Endothelial cell (in vitro differentiated cells): ENCODE data around the gene CLEC3B. TPM values are rescaled to one million over a fixed set of nuclear protein-coding genes. Genes with fewer than 3 reads are reported as not detected.

ENCODE experiments used
- DNase-seq: peaks from one replicate; pipeline ENCODE4 v3.0.0; 2021; ENCODE audit warnings: low spot score
- H3K27ac Mint-ChIP-seq: one replicate; pipeline ENCODE4 v1.8.0; 2021; ENCODE audit warnings: mixed read lengths, inconsistent platforms; ENCODE audit not compliant: unreplicated experiment
- H3K27me3 Mint-ChIP-seq: one replicate; pipeline ENCODE4 v1.8.0; 2021; ENCODE audit warnings: mild to moderate bottlenecking, moderate library complexity, mixed read lengths, inconsistent platforms; ENCODE audit not compliant: unreplicated experiment
- H3K36me3 Mint-ChIP-seq: one replicate; pipeline ENCODE4 v1.8.0; 2021; ENCODE audit warnings: mild to moderate bottlenecking, low read depth, mixed read lengths, inconsistent platforms; ENCODE audit not compliant: unreplicated experiment
- H3K4me1 Mint-ChIP-seq: one replicate; pipeline ENCODE4 v1.8.0; 2021; ENCODE audit warnings: mild to moderate bottlenecking, mixed read lengths, inconsistent platforms; ENCODE audit not compliant: unreplicated experiment
- H3K4me3 Mint-ChIP-seq: one replicate; pipeline ENCODE4 v1.8.0; 2021; ENCODE audit warnings: mild to moderate bottlenecking, mixed read lengths, inconsistent platforms; ENCODE audit not compliant: unreplicated experiment
- H3K9me3 Mint-ChIP-seq: one replicate; pipeline ENCODE4 v1.8.0; 2021; ENCODE audit warnings: mixed read lengths, inconsistent platforms; ENCODE audit not compliant: unreplicated experiment
- total RNA-seq: library from RNA; stranded (reverse); fragmentation: NEBNext Ultra II Directional; extraction: Animal tissue kit (Norgen Biotek cat#: 25700); gene quantifications from one replicate; pipeline ENCODE4 v1.2.1, GENCODE V29; 2021; ENCODE audit not compliant: unreplicated experiment
- TF ChIP-seq, protein P1 (sequence below): fragments of 200-600 bp; sonication (generic); IDR thresholded peaks from one replicate; pipeline ENCODE4 v1.5.0; 2021; ENCODE audit warnings: antibody characterized with exemption; ENCODE audit not compliant: unreplicated experiment

The CLEC3B gene
- total RNA-seq, 1 donor from 2014 or later = 0.41 TPM

GRCh38 chr3:45065373-45065720 lies 39.2 kb downstream of the CLEC3B start:
- Mint-ChIP-seq H3K9me3 (no peaks in the 10 kb centered on the region), H3K27ac (no peak overlapping the region), H3K4me1 (peaks cover 12% of the 10 kb centered on the region), H3K27me3 (peaks cover 2% of the 10 kb centered on the region), H3K4me3 (no peak overlapping the region), H3K36me3 (no peaks in the 10 kb centered on the region)
- TF ChIP-seq, protein P1, sequence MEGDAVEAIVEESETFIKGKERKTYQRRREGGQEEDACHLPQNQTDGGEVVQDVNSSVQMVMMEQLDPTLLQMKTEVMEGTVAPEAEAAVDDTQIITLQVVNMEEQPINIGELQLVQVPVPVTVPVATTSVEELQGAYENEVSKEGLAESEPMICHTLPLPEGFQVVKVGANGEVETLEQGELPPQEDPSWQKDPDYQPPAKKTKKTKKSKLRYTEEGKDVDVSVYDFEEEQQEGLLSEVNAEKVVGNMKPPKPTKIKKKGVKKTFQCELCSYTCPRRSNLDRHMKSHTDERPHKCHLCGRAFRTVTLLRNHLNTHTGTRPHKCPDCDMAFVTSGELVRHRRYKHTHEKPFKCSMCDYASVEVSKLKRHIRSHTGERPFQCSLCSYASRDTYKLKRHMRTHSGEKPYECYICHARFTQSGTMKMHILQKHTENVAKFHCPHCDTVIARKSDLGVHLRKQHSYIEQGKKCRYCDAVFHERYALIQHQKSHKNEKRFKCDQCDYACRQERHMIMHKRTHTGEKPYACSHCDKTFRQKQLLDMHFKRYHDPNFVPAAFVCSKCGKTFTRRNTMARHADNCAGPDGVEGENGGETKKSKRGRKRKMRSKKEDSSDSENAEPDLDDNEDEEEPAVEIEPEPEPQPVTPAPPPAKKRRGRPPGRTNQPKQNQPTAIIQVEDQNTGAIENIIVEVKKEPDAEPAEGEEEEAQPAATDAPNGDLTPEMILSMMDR = no peak
- no peak for DNase-seq

- H3K36me3 Mint-ChIP-seq = no peaks in the 10 kb centered on the region
- TF ChIP-seq, protein P1 = no peak
- H3K4me1 Mint-ChIP-seq = peaks cover 12% of the 10 kb centered on the region
- H3K27me3 Mint-ChIP-seq = no peaks in the 10 kb centered on the region
- no peaks in the 10 kb centered on the region for H3K9me3 Mint-ChIP-seq
- H3K27ac Mint-ChIP-seq = no peak overlapping the region
- no peak overlapping the region for H3K4me3 Mint-ChIP-seq
- no peak for DNase-seq
These were observed 40.2 kb downstream of the CLEC3B start for GRCh38 chr3:45066109-45066801.

DNA sequence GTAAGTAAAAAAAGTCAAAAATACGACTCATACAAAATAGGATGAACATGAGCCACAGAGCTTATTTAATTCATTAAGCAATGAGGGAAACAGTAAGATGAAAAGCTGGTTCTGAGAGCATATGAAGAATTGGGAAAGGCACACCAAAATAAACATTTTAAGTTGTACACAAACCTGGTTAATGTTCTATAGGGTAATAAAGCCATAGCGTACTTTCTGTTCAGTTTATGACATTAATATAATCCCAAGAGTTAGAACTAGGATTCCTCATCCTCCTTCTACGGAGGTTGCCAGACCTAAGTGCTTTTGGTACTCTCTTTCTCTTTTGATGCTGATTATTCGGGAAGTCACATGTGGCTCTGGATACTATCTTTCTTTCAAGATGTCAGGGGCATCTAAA lies 41.4 kb downstream of the CLEC3B start:
- Mint-ChIP-seq H3K4me3 (no peak overlapping the region), H3K4me1 (peaks cover 12% of the 10 kb centered on the region), H3K27me3 (no peaks in the 10 kb centered on the region), H3K27ac (no peak overlapping the region), H3K36me3 (no peaks in the 10 kb centered on the region), H3K9me3 (no peaks in the 10 kb centered on the region)
- TF ChIP-seq, protein P1 = no peak
- DNase-seq = no peak

- Mint-ChIP-seq H3K27me3 (no peaks in the 10 kb centered on the region), H3K4me1 (peaks cover 12% of the 10 kb centered on the region), H3K9me3 (no peaks in the 10 kb centered on the region), H3K4me3 (no peak overlapping the region), H3K27ac (no peak overlapping the region), H3K36me3 (no peaks in the 10 kb centered on the region)
- TF ChIP-seq, protein P1 = no peak
- DNase-seq = no peak
These were observed 41.8 kb downstream of the CLEC3B start for GRCh38 chr3:45067941-45068340.

DNA sequence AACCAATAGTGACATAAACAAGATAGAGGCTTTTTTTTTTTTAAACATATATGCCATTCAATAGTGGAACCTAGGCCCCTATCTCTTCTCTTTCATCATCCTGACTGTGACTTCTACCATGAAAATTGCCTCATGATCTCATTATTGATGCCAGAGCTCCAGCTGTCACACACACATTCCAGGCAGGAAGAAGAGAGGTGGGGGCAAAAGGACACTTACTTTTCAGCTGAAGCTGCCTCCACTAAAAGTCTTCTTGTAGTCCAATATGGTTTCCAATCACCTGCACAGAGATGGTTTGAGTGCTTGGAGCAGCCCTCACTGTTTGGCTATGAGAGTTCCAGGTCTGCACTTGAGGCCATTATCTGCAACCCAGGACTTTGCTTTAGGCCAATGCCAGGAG lies 45.0 kb downstream of the CLEC3B start:
- Mint-ChIP-seq H3K36me3 (no peaks in the 10 kb centered on the region), H3K4me3 (no peak overlapping the region), H3K27ac (no peak overlapping the region), H3K9me3 (no peaks in the 10 kb centered on the region), H3K4me1 (no peaks in the 10 kb centered on the region), H3K27me3 (peaks cover 3% of the 10 kb centered on the region)
- no peak for DNase-seq
- TF ChIP-seq, protein P1 = no peak
